ENCODE measurements around the gene C11orf42.

The C11orf42 gene

GRCh38 chr11:6196396-6196795 is 9.0 kb upstream of the C11orf42 start:
- in situ Hi-C loops (cut with MboI; ENCODE audit: low sequenced_read_pairs, unreplicated experiment), result no loop called here
- no peak for DNase-seq (ENCODE audit: low spot score)
- TF ChIP-seq, protein P1, sequence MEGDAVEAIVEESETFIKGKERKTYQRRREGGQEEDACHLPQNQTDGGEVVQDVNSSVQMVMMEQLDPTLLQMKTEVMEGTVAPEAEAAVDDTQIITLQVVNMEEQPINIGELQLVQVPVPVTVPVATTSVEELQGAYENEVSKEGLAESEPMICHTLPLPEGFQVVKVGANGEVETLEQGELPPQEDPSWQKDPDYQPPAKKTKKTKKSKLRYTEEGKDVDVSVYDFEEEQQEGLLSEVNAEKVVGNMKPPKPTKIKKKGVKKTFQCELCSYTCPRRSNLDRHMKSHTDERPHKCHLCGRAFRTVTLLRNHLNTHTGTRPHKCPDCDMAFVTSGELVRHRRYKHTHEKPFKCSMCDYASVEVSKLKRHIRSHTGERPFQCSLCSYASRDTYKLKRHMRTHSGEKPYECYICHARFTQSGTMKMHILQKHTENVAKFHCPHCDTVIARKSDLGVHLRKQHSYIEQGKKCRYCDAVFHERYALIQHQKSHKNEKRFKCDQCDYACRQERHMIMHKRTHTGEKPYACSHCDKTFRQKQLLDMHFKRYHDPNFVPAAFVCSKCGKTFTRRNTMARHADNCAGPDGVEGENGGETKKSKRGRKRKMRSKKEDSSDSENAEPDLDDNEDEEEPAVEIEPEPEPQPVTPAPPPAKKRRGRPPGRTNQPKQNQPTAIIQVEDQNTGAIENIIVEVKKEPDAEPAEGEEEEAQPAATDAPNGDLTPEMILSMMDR (IDR thresholded peaks at IDR 0.05; ENCODE audit: borderline replicate concordance, control extremely low read depth, extremely low read depth, insufficient read depth, missing control alignments), result no peak

DNA sequence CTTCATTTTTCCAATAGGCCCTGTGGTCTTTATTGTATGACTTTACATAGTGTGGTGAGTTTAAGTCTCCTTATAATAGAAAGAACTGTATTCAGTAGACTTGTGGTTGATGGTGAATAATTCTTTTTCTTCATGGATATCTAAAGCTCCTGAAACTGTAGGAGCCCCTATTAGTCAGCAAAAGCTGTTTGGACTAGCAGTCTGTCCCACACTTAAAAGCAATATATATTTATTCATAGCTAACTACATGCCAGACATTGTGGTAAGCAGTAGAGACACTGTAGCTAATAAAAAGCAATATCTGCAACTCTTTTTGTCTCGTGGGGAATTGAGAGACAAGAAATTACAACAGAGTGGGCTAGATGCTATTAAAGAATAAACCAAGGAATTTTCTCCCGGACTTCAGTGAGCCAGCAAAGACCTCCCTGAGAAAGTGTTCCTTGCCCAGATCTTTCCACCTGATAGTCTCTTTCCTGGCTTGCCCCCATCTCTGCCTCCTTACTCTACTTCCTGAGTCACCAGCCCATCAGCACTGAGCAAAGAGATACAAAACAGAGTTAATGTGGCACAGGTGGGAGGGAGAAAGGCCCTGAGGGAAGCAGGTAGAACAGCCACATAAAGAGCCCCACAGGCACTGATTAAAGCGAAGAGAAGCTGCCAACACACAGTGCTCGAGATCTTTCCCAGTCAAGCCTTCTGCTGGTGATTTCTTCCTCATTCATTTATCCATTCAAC is 7.7 kb upstream of the C11orf42 start:
- TF ChIP-seq, protein P1 (IDR thresholded peaks at IDR 0.05; ENCODE audit: borderline replicate concordance, control extremely low read depth, extremely low read depth, insufficient read depth, missing control alignments), result no peak
- DNase-seq (ENCODE audit: low spot score), result no peak
- in situ Hi-C loops (cut with MboI; ENCODE audit: low sequenced_read_pairs, unreplicated experiment), result no loop called here

- TF ChIP-seq, protein P1 (IDR thresholded peaks at IDR 0.05; ENCODE audit: borderline replicate concordance, control extremely low read depth, extremely low read depth, insufficient read depth, missing control alignments), result no peak
- in situ Hi-C loops (cut with MboI; ENCODE audit: low sequenced_read_pairs, unreplicated experiment), result no loop called here
- no peak for DNase-seq (ENCODE audit: low spot score)
These were observed 6.1 kb upstream of the C11orf42 start, which contains the start of gene OR52W1 for GRCh38 chr11:6199174-6199810. OR52W1 (plus strand) TSS chr11:6199224; CDS start chr11:6199224, 0 bp downstream.

- DNase-seq (ENCODE audit: low spot score), result no peak
- in situ Hi-C loops (cut with MboI; ENCODE audit: low sequenced_read_pairs, unreplicated experiment), result no loop called here
- TF ChIP-seq, protein P1 (IDR thresholded peaks at IDR 0.05; ENCODE audit: borderline replicate concordance, control extremely low read depth, extremely low read depth, insufficient read depth, missing control alignments), result no peak
These were observed 4.4 kb upstream of the C11orf42 start for GRCh38 chr11:6200975-6201374.

DNA sequence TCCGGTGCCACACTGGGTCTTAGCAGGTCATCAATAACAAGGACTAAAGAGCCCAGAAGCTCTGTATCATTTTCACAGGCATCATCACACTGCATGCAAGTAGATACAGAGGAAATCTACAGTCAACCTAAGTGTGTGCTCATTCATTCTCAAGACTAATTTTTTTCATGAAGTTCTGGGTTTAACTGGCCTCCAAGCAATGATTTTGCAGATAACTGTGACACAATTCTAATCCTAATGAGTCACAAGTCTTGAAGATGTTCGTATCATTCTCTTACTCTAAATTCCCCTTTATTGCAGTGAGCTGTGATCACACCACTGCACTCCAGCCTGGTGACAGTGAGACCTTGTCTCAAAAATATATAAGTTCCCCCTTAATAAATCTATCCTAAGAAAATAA is 3.9 kb upstream of the C11orf42 start:
- TF ChIP-seq, protein P1 (IDR thresholded peaks at IDR 0.05; ENCODE audit: borderline replicate concordance, control extremely low read depth, extremely low read depth, insufficient read depth, missing control alignments), result no peak
- in situ Hi-C loops (cut with MboI; ENCODE audit: low sequenced_read_pairs, unreplicated experiment), result no loop called here
- no peak for DNase-seq (ENCODE audit: low spot score)

- in situ Hi-C loops (cut with MboI; ENCODE audit: low sequenced_read_pairs, unreplicated experiment), result no loop called here
- DNase-seq (ENCODE audit: low spot score), result no peak
- TF ChIP-seq, protein P1 (IDR thresholded peaks at IDR 0.05; ENCODE audit: borderline replicate concordance, control extremely low read depth, extremely low read depth, insufficient read depth, missing control alignments), result no peak
These were observed 3.3 kb upstream of the C11orf42 start for GRCh38 chr11:6202041-6202440.
